OCI-M1 (cell line): ENCODE data around the gene GRN.
"Not testable (repeated sequence)": the region's sequence is repeated elsewhere in the genome, so short reads cannot be mapped to it uniquely, and the experiment has no call there.

ENCODE experiments used
- DNase-seq: peaks from one replicate; lab custom pipeline; 2025; lab: John Stamatoyannopoulos, UW

Gene GRN

DNA sequence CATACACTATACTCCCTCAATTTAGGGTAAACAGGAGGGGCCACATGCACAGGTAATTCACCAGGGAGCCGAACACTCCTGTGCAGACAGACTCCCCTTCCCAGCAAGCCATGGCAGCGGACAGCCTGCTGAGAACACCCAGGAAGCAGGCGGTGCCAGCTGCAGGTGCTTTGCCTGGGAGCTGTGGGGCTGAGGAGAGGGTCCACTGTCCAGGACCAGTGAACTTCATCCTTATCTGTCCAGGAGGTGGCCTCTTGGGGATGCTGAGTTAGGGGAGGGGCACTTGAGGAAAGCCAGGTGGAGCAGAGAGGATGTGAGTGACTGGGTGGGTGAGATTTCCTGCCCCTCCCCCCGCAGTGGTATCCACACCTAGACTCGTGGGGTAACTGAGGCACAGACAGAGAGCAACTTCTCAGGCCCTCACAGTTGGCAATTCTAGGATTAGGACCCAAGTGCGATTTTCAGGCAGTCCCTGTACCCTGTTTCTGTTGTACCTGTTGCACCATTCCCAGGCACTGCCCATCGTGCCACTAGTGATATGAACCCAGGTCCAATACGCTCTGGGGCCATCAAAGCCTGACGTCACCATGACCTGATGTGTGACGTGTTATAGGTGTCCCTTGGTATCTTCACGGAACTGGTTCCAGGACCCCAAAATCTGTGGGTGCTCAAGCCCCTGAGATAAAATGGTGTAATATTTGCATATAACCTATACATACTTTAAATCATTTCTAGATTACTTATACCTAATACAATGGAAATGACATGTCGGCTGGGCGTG is 1.2 kb downstream of the GRN start:
- no peak for DNase-seq

- not testable (repeated sequence) for DNase-seq
Measured at GRCh38 chr17:44347206-44348055, 2.3 kb downstream of the GRN start.

GRCh38 chr17:44348234-44348987 is 3.3 kb downstream of the GRN start:
- DNase-seq = peak; percentile 44

DNA sequence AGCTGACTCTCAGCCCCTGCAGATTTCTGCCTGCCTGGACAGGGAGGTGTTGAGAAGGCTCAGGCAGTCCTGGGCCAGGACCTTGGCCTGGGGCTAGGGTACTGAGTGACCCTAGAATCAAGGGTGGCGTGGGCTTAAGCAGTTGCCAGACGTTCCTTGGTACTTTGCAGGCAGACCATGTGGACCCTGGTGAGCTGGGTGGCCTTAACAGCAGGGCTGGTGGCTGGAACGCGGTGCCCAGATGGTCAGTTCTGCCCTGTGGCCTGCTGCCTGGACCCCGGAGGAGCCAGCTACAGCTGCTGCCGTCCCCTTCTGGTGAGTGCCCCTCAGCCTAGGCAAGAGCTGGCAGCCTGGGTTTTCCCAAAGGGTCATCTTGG is 3.9 kb downstream of the GRN start:
- no peak for DNase-seq

- DNase-seq = no peak
Measured at GRCh38 chr17:44349553-44350070, 4.5 kb downstream of the GRN start.

DNA sequence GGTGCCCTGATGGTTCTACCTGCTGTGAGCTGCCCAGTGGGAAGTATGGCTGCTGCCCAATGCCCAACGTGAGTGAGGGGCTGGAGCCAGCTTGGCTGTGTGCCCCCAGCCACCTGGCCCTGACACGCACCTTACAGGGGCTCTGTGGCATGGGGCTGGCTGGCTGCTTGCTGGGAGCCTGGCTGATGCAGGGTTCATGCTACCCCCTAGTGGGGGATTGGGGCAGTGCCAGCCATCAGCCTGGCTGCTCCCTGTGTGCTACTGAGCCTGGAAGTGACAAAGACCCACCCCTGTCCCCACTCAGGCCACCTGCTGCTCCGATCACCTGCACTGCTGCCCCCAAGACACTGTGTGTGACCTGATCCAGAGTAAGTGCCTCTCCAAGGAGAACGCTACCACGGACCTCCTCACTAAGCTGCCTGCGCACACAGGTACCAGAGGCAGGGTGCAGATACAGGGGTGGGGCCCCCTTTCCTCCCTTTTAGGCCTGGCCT is 5.7 kb downstream of the GRN start:
- DNase-seq = peak; percentile 72

GRCh38 chr17:44351464-44351863 is 6.4 kb downstream of the GRN start:
- no peak for DNase-seq

- no peak for DNase-seq
Measured at GRCh38 chr17:44351961-44352827, 7.1 kb downstream of the GRN start.

DNA sequence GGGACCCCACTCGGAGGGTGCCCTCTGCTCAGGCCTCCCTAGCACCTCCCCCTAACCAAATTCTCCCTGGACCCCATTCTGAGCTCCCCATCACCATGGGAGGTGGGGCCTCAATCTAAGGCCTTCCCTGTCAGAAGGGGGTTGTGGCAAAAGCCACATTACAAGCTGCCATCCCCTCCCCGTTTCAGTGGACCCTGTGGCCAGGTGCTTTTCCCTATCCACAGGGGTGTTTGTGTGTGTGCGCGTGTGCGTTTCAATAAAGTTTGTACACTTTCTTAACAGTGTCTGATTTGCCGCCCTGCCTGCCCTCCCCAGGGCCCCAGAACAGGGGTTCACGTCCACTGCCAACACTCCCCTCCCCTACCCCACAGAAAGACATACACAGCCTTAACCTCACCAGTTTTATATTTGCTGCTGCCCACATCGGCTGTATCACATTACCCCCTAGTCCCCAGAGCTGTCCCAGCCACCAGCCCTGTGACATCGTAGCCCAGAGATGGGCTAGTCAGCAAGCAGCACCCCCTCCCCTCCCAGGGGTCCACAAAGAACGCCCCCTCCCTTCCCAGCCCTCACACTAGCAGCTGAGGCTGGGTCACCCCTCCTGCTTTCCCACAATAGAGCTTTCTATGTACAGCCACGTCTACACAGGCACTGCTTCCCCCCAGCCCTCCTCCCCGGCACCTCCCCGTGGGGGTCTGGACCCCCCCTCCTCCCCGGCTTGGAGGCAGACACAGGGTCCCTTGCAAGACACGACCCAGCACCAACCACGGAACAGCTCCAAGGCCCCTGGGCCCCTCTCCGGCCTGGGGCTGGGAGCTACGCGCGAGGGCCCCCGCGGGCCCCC is 7.9 kb downstream of the GRN start:
- DNase-seq = no peak

DNA sequence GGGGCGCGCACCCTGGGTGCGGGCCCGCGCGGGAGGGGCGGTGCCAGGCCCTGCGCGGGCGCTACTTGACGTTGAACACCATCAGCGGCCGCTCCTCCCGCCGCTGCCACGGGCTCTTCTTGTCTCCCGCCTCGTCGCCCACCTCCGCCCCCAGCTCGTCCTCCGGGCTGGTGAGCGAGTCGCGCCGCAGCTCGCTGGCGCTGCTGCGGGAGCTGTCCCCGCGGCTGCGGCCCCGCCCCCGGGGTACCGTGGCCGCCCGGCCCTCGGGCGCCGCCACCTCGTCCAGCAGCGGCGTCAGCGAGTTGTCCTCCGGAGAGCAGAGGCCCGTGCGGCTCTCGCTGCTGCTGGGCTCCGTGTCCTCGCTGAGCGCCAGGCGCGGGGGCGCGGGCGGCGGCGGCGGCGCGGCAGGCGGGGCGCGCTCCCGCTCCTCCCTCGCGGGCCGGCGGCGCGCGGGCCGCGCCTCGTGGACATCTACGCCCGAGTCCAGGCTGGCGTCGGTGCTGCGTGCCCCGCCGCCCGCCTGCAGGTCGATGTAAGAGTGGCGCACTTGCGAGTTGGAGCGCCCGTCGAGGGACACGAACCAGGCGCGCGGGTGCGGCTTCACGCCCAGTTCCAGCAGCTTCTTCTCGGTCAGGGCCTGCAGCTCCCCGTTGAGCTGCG is 8.7 kb downstream of the GRN start:
- no peak for DNase-seq

DNA sequence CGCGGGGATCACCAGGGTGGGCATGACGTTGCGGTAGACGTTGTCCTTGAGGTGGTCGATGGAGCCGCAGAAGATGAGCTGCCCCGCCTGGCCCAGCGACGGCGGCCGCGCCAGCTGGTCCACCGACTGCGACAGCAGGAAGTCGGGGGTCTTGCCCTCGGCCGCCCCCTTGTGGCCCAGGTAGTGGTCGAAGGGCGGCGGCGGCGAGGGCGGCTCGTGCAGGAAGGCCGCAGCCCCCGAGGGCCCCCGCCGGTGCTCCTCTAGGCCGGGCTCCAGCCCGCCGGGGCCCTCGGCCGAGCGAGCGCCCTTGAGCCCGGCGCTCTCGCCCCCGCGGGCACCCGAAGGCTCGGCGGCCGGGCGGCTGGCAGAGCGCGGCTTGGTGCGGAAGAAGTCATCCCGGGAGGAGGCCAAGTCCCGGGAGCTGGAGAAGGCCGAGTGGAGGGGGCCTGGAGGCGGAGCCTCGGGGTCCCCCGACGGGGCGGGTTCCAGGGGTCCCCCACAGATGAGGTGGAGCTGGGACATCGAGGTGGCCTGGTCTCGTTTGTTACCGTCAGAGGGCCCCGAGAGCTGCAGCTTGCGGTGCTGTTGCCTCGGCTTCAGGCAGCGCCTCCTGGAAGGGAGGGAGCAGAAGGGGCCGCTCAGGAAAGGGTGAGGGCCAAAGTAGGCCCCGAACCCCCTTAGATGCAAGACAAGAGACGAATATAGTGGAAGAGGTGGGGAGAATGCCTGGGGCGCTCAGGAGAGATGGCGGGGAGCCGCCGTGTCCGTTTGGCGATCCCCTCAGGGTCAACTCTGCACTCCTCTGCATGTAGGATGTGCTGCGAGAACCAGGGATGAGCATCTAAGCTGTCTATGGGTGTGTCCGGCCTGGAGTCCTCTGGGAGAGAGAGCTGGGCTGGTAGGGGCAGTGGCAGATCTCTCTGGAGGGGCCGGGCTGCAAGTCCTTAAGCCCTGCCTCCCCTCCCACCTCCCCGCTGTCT is 9.8 kb downstream of the GRN start:
- no peak for DNase-seq

- no peak for DNase-seq
Measured at GRCh38 chr17:44355642-44356099, 10.6 kb downstream of the GRN start.

DNA sequence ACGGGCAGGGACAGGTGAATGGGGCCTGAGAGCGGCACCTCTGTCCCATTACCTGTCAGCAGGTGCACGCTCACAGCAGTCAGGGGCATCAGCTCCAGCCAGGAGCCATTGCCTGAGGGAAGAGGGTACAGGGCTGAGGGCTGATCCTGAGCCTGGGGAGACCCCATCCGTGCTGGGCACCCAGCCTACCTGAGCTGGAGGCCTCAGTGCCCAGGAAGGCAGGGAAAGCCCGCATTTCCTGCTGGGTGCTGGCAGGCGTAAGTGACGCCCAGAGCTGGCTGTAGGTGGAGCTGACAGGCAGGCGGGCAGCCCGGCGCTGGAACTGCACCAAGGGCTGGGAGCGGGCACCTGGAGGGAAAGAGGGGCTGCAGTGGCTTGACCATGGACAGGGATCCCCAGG is 11.1 kb downstream of the GRN start:
- no peak for DNase-seq

DNA sequence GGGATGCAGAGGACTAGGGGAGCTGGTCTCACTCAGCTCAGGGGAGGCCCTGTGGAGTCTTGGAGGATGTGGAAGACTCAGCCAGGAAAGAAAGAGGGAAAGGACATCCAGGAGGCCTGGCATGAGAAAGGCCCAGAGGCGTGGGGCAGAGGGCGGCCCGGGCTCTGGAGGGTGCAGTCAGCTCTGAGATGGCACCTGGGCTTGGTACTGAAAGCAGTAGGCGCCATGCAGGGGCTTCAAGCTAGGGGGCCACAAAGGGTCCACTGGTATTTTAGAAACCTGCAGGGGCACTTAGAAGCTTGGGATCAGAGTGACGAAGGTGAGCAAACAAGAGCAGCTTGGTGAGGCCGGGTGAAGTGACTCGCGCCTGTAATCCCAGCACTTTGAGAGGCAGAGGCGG is 13.0 kb downstream of the GRN start:
- no peak for DNase-seq

DNA sequence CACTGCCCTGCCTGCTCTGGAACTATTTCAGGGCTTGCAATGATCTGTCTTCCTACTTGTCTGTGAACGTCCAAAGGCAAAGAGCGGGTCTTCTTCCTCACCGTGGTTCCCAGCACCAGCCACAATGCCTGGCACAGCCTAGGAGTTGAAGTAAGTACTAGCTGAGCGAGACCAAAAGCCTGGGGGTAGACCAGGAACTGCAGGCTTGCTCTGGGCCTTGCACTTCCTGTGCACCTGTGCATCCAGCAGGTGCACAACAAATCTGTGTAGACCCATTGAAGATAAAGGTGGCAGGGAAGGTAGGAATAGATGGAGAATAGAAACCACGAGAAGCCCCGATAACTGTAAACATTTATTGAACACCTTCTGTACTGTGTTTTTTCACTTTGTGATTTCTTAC is 13.9 kb downstream of the GRN start:
- no peak for DNase-seq

- no peak for DNase-seq
Measured at GRCh38 chr17:44359458-44360143, 14.5 kb downstream of the GRN start.

GRCh38 chr17:44360144-44360533 is 15.0 kb downstream of the GRN start:
- DNase-seq = no peak

DNA sequence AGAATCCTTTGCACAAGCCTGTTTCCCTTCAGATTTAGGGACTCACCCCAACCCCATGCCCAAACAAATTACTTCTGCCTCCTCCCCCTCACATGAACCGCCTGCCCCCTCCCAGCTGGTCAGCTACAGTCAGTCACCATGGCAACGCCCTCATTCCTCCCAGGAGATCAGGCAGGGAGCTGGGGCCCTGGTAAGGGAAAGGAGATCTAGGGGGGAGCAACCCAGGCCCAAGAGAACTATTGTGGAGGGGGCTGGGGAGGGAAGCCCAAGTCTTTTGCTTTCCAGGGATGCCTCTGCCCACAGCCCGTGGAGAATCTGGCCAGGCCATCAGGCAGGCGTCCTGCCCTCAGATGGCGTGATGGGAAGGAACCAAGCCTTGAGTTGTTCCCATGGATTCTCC is 15.7 kb downstream of the GRN start:
- no peak for DNase-seq
